Left renal cortex interstitium (tissue), 4 donors: ENCODE measurements around the gene FLNA. TPM values are rescaled to one million over a fixed set of nuclear protein-coding genes. Genes with fewer than 3 reads are reported as not detected.
"Not testable (repeated sequence)": the region's sequence is repeated elsewhere in the genome, so short reads cannot be mapped to it uniquely, and the experiment has no call there.

ENCODE experiments used
- DNase-seq, 4 donors: peaks; one replicate each; pipeline ENCODE4 v3.0.0-alpha.2; 2013; ENCODE audit warnings: low read depth in 4 of 4, low spot score in 2 of 4, missing footprints in 1 of 4
- polyA plus RNA-seq, 4 donors: library from polyadenylated mRNA; unstranded; fragments of 120-200 nt; gene quantifications; one replicate each; pipeline ENCODE4 v1.2.1, GENCODE V29; 2013; ENCODE audit not compliant: insufficient read length in 4 of 4

Gene FLNA
- polyA plus RNA-seq, 4 donors: 414 to 641 (median 539) TPM

DNA sequence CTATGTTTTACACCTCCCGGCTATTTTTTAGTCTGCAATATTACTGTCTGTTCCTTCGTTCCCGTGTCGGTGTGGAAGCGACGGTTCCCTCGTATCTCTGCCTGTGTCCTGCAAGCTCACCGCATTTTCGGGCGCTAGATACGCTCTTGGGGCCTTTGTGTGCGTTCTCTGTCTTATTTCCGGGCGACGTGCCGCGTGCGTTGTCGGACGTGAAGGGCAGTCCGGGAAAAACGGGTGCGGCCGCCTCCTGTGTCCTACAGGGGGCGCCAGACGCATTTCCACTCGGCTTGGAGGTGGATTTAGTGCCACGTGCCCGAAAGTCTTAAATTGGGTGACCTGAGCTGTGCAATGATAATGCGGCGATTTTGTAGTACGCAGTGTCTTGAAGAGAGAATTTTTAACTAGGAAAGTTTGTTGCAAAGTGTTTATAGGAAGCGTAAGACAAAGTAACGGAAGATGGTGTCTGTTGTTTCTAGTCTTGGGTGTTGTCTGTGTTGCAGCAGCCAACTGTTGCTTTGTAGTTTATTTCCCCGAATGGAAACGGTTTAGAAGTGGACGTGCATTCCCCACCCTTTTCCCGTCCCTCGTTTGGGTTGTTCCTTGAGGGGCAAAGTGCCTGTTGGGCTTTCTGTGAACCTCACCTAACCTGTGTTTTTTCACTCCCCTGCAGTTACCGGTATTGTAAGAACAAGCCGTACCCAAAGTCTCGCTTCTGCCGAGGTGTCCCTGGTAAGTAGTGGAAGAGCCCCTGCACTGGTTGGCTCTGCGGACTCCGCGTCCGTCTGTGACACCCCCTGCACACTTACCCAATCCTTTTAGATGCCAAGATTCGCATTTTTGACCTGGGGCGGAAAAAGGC is 24.5 kb upstream of the FLNA start:
- no peak for DNase-seq

DNA sequence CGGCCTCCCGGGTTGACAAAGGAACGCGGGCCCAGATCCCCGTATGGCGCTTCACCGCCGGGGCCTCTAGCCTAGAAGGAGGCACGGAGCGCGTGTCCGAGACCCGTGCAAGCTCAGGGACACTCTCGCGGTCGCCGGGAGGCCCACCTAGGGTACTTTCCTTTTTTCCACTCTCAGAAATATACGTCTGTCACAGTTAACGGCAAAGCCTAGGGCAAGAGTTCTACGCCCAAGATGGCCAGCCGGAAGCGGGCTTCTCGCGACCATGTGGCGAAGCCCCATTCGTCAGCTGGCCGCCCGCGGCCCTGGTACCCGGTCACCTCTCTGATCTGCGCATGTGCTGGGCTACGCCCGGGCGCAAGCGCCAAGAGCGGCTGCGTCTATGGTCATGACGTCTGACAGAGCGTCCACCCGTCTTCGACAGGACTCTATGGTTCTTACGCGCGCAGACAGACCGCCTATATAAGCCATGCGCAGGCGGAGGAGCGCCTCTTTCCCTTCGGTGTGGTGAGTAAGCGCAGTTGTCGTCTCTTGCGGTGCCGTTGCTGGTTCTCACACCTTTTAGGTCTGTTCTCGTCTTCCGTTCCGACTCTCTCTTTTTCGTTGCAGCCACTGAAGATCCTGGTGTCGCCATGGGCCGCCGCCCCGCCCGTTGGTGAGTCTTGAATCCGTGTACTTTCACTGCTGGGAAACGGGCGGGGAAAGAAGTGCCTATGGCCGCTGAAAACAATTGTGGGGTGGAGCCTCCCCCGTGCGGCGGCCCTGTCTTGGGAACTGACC is 23.6 kb upstream of the FLNA start, which contains the start of gene RPL10:
Gene RPL10 (plus strand): TSS at position 490 of the 780 bp plus-strand sequence. CDS start 143 bp downstream, at position 633.
- DNase-seq: peak; percentile 70 to 88 (median 80)

DNA sequence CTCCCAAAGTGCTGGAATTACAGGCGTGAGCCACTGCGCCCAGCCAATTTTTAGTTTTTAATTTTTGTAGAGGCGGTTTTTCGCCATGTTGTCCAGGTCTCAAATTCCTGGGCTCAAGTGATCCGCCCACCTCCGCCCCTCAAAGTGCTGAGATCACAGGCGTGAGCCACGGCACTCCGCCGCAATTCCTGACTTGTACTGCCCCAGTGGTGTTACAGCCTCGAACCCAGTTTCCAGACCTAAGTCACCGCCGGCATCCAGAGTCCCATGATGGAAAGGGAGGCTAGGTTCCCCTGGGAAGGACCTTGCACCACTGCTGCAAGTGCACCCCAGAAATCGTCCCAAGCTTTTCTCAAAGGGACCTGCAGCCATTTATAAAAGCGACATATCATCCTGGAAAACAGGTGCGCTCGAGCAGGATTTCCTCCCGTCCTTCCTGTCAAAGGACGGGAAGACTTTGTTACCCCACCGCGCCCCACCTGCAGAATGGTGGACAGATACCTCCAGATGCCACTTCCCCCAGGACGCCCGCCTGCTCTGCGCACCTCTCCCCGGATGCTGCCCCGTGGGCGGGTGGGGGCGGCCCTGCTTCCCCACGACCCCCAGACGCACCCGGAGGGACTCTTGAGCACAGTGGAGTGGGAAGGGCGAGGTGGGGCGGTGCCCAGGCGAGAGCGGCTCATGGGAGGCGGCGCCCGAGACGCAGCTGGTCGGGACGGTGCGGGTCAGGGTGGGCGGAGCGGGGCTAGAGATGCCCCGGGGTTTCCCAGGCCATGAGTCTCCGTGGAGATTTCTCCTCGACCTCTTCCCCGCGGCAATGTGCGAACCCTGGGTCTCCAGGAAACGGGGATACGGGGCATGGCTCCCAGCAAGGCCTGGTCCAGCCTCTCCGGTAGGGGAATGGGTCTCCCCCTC is 22.8 kb upstream of the FLNA start:
- DNase-seq: no peak

DNA sequence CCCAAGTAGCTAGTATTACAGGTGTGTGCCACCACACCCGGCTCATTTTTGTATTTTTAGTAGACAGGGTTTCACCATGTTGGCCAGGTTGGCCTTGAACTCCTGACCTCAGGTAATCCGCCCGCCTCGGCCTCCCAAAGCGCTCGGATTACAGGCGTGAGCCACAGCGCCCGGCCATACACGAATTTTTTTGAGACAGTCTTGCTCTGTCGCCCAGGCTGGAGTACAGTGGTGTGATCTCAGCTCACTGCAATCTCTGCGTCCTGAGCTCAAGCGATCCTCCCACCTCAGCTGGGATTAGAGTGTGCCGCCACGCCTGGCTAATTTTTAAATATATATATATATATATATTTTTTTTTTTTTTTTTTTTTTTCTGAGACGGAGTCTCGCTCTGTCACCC is 21.9 kb upstream of the FLNA start:
- DNase-seq: not testable (repeated sequence)

DNA sequence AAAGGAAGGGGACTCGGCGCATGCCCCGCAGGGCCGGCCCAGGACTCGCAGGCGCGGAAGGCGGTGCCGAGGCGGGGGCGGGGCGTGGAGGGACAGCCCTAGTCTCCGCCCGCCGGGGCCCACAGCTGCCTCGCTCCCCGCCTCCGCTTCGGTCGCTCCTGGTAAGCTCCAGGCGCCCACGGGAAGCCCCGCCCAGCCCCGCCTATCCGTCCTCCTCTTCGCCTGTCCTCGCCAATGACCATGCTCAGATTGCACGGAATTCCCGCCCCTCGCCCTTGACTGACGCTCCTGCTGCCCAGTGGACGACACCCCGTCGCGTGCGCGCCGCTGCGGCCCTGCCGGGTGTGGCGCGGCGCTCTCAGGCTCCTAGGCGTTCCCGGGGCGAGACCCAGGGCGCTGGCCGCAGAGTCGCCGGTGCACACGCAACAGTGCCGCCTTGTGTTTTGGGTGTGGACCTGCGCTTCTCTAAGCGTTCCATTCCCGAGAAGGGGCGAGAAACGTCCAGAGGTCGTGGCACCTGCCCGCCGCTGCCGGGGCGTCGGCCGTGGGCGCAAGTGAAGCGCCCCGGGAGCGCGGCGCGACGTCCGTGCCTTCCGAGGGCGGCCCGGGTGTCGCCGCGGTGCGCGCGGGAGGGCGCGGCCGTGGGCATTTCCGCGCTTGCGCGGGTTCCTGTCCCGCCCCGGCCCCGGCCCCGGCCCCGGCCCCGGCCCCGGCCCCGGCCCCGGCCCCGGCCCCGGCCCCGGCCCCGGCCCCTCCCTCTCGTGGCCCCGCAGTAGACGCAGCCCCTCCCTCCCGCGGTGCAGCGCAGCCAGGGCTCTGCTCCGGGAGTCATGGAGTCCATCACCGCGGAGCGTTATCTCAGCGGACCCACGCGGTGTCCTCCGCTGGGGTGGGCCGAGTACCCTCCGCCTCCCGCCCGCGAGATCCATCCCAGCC is 15.6 kb upstream of the FLNA start:
- DNase-seq: not testable (repeated sequence)

DNA sequence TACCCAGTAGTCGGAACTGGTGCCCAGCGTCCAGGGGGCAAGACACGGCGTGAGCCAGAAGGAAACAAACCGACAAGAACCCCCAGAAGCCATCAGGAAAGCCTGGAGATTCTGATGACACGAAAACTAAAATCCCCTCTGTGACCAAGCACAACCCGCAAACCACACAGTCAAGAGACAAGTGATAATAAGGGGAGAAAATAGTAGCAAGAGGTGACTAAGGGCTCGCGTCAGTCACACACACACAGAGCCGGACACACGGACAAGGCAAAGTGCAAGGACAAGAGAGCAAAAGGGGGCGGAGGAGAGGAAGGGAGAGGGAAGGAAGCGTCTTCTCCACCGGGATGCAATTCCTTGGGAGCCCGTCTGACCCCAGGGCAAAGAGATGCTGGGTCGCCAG is 14.2 kb upstream of the FLNA start:
- not testable (repeated sequence) for DNase-seq

DNA sequence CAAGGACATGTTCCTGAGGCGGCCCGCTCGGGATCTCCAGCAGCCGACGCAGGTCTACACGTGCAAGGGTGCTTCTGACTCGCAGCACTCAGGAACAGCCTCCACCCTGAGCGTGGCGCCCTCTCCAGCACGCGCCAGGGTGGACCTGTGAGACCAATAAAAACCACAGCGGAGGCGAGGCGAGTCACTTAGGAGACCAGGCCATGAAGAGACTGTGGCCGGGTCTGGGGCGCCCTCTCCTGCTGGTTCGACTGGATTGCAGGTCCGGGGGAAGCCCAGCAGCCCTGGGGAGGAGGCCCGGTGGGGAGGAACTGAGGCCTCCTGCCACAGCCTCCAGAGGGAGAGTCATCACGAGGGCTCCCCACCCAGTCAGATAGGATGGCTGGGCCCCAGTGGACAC is 13.7 kb upstream of the FLNA start:
- DNase-seq: not testable (repeated sequence)

DNA sequence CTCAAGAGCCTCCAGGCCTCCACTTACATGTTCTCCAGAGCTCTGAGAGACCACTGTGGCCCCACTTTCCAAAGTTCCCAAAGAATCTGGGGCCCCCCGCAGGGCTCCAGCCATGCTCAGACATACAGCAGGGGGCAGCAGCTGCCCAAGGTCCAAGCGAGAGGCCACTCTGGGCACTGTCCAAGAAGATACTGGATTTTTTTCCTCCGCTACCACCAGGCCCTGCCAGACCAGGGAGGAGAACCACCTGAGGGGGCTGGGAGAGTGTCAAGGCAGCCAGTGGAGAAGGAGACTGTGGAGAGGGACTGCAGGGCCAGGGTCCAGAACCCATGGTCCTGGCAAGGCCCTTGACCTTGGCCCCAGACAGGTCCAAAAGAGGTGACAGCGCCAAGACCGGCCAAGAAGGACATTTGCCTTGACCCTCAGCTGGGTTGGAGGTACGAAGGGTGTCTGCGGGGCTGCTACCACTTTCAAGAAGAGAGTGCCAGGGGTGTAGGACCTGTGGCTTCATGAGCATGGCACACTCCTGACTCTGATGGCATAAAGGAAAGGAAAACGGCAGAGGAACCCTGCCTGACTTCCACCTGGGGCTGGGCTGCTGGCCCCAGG is 10.0 kb upstream of the FLNA start:
- no peak for DNase-seq

DNA sequence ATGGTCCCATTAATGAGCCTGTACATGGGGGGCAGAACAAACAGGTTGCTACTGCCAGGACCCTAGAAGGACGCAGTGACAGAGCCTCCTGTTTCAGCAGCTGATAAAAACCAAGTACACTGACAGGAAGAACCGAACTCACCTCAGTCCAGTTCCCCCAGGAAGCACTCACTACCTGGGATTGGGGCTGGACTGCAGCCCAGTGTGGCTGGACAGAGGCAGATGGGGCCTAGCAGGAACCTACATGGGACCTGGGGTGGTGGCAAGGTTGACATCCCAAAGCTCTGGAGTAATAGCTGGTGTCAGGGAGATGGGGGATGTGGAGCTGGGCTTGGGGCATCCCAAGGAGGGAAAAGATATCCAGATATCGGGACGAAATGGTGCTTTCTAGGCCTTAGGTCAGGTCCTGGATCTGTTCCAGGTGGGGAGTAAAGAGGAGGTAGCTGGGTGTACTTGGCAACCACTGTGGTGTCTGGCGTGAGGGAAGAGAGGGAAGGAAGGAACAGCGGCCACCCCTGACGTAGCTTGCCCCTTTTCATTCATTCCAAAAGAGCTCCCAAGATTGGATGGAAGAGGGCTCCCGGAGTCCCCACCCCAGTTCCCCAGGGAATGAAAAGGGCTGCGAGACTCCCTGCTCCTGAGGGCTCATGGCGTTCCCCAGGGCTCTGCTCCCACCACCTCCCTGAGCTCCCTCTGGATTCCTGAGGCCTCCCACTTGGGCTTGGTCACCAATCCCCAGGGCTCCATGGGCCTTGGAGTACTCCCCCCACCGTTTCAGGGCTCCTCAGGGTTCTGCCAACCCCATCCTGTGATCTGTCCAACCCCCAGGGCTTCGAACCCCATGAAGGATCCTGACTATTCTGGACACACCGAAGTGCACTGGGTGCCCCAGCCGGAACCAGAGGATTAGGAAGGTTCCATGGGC is 9.2 kb upstream of the FLNA start:
- no peak for DNase-seq

DNA sequence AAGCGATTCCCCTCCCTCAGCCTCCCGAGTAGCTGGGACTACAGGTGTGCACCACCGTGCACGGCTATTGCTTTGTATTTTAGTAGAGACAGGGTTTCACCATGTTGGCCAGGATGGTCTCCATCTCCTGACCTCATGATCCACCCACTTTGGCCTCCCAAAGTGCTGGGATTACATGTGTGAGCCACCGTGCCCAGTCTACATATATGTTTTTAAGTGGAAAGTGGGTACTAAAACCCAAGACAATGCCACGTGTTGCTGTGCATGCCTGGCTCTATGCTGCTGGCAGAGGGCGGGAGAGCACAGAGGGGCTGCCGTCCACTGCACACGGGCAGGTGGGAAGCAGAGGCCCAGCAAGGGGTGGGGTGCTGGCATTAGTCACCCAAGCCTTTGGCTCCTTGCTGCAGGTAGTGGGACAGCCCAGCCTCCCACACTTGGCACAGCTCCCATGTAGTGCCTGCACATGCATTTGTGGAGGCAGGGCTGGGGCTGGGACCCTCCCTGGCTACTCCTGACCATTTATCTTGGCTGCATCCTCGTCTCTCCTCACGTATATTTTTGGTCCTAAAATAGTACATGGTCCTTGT is 8.1 kb upstream of the FLNA start:
- DNase-seq: no peak

DNA sequence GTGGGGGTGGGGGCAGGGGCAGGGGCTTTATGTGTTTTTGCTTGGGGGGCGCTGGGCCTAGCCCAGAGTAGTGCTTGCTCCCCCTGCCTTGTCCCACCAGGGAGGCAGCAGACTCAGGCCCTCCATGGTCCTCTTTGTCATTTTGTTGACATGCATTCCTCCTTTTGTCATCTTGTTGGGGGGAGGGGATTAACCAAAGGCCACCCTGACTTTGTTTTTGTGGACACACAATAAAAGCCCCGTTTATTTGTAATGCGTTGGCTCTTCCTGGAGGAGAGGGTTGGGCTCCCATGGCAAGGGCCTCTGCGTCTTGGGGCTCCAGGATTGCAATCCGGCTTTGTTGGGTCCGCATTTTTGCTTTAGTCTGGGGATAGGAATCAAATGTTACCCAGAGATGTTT is 6.8 kb upstream of the FLNA start:
- no peak for DNase-seq

DNA sequence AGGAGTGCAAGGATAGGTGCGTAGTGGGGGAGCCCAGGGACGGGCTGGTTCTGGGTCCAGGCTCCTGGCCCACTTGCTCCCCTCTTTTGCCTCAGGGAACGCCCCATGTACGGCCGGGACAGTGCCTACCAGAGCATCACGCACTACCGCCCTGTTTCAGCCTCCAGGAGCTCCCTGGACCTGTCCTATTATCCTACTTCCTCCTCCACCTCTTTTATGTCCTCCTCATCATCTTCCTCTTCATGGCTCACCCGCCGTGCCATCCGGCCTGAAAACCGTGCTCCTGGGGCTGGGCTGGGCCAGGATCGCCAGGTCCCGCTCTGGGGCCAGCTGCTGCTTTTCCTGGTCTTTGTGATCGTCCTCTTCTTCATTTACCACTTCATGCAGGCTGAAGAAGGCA is 6.4 kb upstream of the FLNA start:
- no peak for DNase-seq

DNA sequence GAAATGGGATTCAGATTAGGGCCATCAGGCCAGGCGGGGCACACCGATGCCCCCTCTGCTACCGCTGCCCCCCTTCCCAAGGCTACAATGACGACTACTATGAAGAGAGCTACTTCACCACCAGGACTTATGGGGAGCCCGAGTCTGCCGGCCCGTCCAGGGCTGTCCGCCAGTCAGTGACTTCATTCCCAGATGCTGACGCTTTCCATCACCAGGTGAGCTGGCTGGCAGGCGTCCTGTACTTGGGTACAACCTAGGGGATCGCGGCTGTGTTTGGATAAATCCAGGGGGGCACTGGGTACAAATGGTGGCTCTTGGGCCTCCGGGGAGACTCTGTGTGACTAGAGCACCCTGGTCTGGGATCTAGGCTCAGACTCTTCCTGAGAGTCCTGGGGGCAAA is 5.7 kb upstream of the FLNA start:
- no peak for DNase-seq

DNA sequence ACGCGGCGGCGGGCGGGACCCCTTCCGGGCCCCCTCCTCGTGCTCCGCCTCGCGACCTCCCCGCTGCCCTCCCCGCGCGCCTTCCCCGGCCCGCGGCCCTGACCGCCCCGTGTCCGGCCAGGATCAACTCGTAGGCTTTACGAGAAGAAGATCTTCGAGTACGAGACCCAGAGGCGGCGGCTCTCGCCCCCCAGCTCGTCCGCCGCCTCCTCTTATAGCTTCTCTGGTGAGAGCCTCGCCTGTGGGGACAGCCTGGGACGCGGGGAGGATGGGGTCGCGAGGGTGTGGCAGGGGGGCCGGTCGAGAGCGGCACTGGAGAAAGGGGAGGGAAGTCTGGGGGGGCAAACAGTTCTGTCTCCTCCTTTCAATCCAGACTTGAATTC is 5.1 kb upstream of the FLNA start:
- no peak for DNase-seq

DNA sequence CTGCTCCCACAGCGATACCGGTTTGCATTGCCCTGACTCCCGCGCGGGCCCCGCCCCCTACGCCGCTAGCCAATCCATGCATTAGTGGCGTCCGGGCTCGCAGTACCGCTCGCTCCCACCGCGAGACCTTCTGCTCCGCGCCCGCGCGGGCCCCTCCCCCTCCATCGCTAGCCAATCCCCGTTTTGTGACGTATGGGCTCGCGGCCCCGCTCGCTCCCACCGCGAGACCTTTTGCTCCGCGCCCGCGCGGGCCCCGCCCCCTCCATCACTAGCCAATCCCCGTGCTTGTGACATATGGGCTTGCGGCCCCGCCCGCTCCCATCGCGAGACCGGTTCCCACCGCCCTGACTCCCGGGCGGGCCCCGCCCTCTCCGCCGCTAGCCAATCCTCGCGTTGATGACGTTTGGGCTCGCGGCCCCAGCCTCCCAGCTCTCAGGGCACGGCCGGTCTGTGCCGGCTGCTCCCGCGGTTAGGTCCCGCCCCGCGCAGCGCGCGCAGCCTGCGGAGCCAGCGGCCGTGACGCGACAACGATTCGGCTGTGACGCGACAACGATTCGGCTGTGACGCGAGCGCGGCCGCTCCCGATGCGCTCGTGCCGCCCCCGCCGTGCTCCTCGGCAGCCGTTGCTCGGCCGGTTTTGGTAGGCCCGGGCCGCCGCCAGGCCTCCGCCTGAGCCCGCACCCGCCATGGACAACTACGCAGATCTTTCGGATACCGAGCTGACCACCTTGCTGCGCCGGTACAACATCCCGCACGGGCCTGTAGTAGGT is 4.5 kb upstream of the FLNA start, which contains the start of gene EMD:
Gene EMD (plus strand): TSS at position 497 of the 770 bp plus-strand sequence. CDS start 190 bp downstream, at position 687.
- peak; percentile 77 to 93 (median 86) for DNase-seq

DNA sequence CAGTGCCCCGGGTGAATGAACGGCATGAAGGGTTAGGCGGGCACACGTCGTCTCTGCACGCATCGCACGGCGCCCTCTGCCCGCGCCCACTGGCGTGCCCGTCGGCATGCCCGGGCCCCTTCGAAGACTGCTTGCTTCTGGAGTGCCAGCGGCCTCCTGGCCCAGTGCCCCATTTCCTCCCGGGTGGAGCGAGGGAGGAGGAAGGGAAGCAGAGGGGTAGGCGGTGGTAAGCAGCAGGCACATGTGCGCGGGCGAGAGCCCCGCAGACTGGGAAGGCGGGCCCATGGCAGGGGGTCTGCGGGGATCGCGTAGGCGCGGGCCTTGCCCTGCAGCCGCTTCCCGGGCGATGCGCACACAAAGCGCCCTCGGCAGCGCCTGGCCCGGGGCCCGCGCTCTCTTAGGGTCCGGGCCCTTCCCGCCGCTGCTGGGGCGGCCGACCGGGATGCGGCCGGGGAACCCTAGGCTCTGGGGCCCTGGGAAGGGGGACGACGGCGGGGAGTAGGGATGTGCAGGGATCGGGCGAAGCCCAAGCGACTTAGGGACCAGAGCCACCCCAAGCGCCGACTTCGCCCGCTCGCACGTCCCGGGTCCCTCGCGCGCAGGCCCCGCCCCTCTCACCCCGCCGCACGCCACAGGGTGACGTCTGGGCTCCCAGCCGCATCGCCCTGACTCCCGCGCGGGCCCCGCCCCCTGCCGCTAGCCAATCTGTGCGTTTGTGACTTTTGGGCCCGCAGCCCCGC is 3.8 kb upstream of the FLNA start:
- DNase-seq: no peak
